Measurements from ENCODE around the gene NCOR1.

DNA sequence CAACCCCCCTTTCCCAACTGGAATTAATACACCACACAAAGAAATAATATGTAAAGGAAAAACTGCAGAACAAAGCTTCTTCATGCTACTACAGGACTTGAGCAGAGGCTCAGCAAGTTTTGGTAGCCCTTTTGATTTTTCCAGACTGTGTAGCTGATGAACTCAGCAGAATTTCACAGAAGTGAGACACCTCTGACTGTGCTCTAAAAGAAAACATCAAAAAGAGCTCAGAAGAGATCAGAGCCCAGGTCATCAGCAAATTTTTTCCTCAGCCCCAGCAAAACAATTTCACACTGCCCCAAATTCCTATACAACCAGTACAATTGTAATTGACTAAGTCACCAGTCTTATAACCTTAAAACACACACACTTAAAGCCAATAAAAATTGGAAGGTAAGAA, 177.7 kb downstream of the NCOR1 start:
- TF ChIP-seq, protein P1, sequence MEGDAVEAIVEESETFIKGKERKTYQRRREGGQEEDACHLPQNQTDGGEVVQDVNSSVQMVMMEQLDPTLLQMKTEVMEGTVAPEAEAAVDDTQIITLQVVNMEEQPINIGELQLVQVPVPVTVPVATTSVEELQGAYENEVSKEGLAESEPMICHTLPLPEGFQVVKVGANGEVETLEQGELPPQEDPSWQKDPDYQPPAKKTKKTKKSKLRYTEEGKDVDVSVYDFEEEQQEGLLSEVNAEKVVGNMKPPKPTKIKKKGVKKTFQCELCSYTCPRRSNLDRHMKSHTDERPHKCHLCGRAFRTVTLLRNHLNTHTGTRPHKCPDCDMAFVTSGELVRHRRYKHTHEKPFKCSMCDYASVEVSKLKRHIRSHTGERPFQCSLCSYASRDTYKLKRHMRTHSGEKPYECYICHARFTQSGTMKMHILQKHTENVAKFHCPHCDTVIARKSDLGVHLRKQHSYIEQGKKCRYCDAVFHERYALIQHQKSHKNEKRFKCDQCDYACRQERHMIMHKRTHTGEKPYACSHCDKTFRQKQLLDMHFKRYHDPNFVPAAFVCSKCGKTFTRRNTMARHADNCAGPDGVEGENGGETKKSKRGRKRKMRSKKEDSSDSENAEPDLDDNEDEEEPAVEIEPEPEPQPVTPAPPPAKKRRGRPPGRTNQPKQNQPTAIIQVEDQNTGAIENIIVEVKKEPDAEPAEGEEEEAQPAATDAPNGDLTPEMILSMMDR (IDR thresholded peaks at IDR 0.05; ENCODE audit: low read length) = no peak
- TF ChIP-seq EZH2phosphoT487 (IDR thresholded peaks at IDR 0.05; ENCODE audit: low read length) (no peak), EZH2 (optimal IDR thresholded peaks at IDR 0.05; ENCODE audit: low read depth, low read length) (no peak)
